Measurements from ENCODE around the gene ACADL.

DNA sequence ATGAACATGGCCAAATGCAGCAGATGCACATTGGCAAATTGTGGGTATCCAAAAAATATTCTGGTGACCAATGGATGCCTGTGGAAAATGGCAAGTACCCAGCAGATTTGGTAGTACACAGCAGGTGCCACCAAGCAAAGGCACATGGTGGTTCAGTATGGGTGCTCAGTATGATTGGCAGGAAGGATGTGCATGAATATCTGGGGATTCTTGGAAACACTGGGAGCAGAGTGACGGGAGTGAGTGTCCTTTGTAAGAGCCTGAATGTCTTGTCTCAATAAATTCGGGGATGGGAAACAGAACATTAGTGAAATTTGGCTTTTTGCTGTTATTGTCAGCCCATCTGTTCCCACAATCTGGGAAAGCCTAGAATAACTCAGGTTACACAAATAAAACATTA is 36.8 kb upstream of the ACADL start:
- TF ChIP-seq, protein P1, sequence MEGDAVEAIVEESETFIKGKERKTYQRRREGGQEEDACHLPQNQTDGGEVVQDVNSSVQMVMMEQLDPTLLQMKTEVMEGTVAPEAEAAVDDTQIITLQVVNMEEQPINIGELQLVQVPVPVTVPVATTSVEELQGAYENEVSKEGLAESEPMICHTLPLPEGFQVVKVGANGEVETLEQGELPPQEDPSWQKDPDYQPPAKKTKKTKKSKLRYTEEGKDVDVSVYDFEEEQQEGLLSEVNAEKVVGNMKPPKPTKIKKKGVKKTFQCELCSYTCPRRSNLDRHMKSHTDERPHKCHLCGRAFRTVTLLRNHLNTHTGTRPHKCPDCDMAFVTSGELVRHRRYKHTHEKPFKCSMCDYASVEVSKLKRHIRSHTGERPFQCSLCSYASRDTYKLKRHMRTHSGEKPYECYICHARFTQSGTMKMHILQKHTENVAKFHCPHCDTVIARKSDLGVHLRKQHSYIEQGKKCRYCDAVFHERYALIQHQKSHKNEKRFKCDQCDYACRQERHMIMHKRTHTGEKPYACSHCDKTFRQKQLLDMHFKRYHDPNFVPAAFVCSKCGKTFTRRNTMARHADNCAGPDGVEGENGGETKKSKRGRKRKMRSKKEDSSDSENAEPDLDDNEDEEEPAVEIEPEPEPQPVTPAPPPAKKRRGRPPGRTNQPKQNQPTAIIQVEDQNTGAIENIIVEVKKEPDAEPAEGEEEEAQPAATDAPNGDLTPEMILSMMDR (conservative IDR thresholded peaks at IDR 0.05) = no peak
- TF ChIP-seq ZFX (IDR thresholded peaks at IDR 0.05) = no peak
